Head of caudate nucleus (tissue), 42 donors: Measurements from ENCODE around the gene GLRA3.
"Not testable (repeated sequence)": the region's sequence is repeated elsewhere in the genome, so short reads cannot be mapped to it uniquely, and the experiment has no call there.

Experiments
- DNase-seq, 42 donors: peaks; one replicate each; pipeline versions ENCODE4 v3.0.0 to v3.0.0-alpha.2; 2020 to 2021; ENCODE audit warnings: mixed read lengths in 7 of 42
- intact Hi-C: fragments of 100-400 bp; cut with DNase I; formaldehyde crosslinking; loops from one replicate; pipeline ENCODE4 v1.15.0; 2022

GLRA3 gene

GRCh38 chr4:174828845-174829701 is at the start of gene GLRA3:
Gene GLRA3 (minus strand): TSS chr4:174829247. CDS start chr4:174828811, 436 bp downstream.
- DNase-seq = peak; percentile 57 to 93 (median 79)
- intact Hi-C loops = no loop called here

GRCh38 chr4:174874898-174875297 is 45.9 kb upstream of the GLRA3 start:
- intact Hi-C loops = no loop called here
- DNase-seq = no peak

GRCh38 chr4:174873931-174874330 is 44.9 kb upstream of the GLRA3 start:
- intact Hi-C loops = no loop called here
- DNase-seq = peak in 4 of 42 donors; percentile 5 to 20 (median 15)

- DNase-seq, intact Hi-C loops: not testable (repeated sequence)
These were observed 44.1 kb upstream of the GLRA3 start for GRCh38 chr4:174873146-174873545.

GRCh38 chr4:174871407-174871806 is 42.4 kb upstream of the GLRA3 start:
- intact Hi-C loops = no loop called here
- DNase-seq = no peak

- DNase-seq = no peak
- intact Hi-C loops = no loop called here
These were observed 41.3 kb upstream of the GLRA3 start for GRCh38 chr4:174870311-174870710.

- DNase-seq = no peak
- intact Hi-C loops = no loop called here
These were observed 40.3 kb upstream of the GLRA3 start for GRCh38 chr4:174869339-174869738.

GRCh38 chr4:174867903-174868302 is 38.9 kb upstream of the GLRA3 start:
- intact Hi-C loops = no loop called here
- no peak for DNase-seq

DNA sequence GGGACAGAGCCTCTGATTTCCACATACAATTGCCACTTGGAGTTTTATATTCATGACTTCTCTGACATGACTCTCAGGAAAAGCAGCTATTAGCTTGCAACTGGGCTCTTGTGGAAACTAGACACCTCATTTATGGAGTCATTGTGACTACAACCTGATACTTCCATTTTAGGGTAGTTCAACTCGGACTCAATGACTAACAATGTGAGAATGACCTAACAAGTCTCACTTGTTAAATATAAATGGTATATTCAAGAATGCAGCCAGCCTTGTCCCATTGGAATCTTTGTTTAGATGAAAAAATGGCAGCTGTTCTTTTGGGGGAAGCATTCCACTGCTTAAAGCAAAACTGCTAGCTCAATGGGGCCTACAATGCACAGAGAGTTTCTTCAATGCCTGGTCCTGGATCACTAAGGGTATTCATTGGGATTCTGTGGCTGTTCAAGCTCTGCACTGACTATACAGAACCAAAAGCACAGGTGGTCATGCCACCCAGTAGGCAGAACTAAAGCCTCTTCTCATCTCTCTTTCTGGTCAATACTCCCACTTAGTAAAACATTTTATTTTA is 36.5 kb upstream of the GLRA3 start:
- intact Hi-C loops = no loop called here
- no peak for DNase-seq

GRCh38 chr4:174864031-174864430 is 35.0 kb upstream of the GLRA3 start:
- no peak for DNase-seq
- intact Hi-C loops = no loop called here

- no peak for DNase-seq
- intact Hi-C loops = no loop called here
These were observed 31.5 kb upstream of the GLRA3 start for GRCh38 chr4:174860588-174860987.

- DNase-seq = no peak
- intact Hi-C loops = no loop called here
These were observed 30.9 kb upstream of the GLRA3 start for GRCh38 chr4:174859904-174860303.

- intact Hi-C loops = no loop called here
- no peak for DNase-seq
These were observed 28.1 kb upstream of the GLRA3 start for GRCh38 chr4:174856926-174857800.

GRCh38 chr4:174855050-174855449 is 26.0 kb upstream of the GLRA3 start:
- no peak for DNase-seq
- intact Hi-C loops = no loop called here

DNA sequence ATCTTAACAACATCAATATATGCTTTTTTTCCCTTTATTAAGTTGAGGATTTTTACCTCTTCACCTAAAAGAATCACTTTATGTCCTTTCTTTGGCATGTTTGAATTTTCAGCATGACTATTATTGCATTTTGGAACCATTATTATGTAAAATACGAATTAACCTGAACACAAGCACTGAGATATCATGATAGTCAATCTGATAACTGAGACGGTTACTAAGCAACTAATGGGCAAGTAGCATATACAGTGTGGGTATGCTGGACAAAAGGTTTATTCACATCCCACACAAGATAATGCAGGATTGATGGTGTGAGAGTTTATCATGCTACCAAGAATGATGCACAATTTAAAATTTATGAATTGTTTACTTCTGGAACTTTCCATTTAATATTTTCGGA is 24.6 kb upstream of the GLRA3 start:
- intact Hi-C loops = no loop called here
- no peak for DNase-seq

DNA sequence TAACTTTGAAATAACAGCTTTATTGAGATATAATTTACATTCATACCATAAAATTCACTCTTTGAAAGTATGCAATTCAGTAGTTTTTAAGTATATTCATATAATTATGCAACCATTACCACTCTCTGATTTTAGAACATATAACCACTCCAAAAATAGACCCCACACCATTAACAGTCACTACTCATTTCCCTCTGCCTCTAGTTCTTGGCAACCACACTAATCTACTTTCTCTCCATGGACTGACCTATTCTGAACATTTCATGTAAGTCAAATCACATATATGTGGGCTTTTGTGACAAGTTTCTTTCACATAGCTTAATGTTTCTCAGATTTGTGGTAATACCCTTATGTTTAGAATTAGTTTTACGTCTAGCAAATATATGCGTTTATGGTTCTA is 19.5 kb upstream of the GLRA3 start:
- intact Hi-C loops = no loop called here
- DNase-seq = no peak

DNA sequence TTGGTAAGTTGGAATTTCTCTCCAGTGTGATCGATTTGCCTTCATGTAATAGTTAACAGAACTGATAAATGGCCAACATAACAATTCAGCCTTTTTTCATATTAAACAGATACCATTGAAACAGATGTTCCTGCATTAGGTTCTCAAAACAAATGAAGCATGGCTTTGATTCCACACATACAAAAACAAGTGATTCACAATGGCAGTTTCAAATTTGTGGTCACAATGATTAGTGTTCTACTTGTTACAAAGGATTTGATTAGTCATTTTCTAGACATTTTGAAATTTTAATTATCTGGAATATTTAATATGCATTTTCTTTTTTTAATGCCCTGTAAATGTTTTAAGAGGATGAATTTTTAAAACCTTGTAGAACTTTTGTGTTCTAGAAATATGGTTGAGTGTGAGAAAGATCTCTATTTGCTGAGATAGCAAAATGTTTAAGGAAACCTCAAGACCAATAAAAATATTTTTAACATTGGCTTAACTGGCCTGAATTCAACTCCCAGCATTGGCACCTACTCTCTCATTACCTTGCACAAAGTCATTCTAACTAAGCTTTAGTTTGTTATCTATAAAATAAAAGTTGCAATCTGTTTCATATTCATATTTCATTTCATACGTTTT is 18.9 kb upstream of the GLRA3 start:
- no peak for DNase-seq
- intact Hi-C loops = no loop called here

DNA sequence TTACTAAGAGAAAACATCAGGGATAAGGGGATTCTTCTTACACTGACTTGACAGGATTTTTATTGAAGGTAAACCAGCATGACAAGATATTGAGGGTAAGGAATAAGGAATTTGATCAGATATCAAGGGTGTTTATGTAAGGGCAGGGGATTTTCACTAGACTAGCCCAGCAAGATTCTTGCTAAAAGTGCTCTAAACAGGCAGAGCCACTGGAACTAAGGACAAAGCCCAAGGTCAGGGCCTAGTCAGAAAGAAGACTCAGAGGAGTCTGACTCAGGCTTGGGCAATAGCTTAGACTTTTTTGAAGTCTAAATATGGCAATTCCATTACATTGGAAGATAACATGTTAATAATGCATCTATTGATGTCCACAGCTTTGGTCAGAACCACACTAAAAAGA is 6.5 kb upstream of the GLRA3 start:
- no peak for DNase-seq
- intact Hi-C loops = no loop called here

- DNase-seq = no peak
- intact Hi-C loops = no loop called here
These were observed 5.4 kb upstream of the GLRA3 start for GRCh38 chr4:174834477-174834876.

DNA sequence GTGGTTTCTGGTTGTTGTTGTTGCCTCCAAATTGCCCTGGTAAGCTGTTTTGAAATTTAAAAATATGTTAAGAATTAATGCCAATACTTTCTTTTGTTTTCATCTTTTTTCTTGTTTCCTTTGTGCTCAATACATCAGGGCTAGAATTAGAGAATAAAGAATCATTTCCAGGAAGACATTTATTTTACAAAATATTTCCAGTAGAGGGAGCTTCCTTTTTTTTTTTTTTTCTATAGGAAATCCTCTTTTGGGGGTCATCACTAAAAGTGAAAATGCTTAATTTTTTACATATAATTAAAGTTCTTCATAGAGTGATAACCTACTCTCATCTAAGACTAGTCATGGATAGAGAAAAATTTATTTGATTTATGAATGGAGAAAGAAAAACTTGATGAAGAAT is 2.4 kb downstream of the GLRA3 start:
- intact Hi-C loops = no loop called here
- DNase-seq = no peak
